Ovary (tissue), 9 donors: ENCODE measurements around the gene SRGAP3. TPM values are rescaled to one million over a fixed set of nuclear protein-coding genes. Genes with fewer than 3 reads are reported as not detected.

ENCODE experiments used
- DNase-seq, 5 donors: peaks; one replicate each; pipeline ENCODE4 v3.0.0-alpha.2; 2019 to 2020
- H3K27ac ChIP-seq, 2 donors: fragments of 200-600 bp; one replicate each; pipeline versions ENCODE4 v1.5.1 to v1.8.0; 2019 to 2022
- H3K27me3 ChIP-seq: fragments of 200-600 bp; one replicate; pipeline ENCODE4 v1.8.0; 2022
- H3K36me3 ChIP-seq: fragments of 200-600 bp; sonication (generic); one replicate; pipeline ENCODE4 v1.5.1; 2019
- H3K4me1 ChIP-seq: one replicate; pipeline ENCODE4 v1.8.1; 2013; ENCODE audit warnings: mild to moderate bottlenecking, moderate library complexity; ENCODE audit not compliant: insufficient read depth
- H3K4me3 ChIP-seq: fragments of 200-600 bp; sonication (generic); one replicate; pipeline ENCODE4 v1.5.1; 2017
- H3K9me3 ChIP-seq, 2 donors: fragments of 200-600 bp in 1 of 2; sonication (generic) in 1 of 2; one replicate each; pipeline versions ENCODE4 v1.5.1 to v1.8.1; 2013 to 2019; ENCODE audit warnings: mild to moderate bottlenecking in 1 of 2, moderate library complexity in 1 of 2
- EP300 ChIP-seq: sonication (generic); formaldehyde crosslinking; IDR thresholded peaks from one replicate; pipeline ENCODE4 v1.6.1; 2017; ENCODE audit warnings: antibody characterized with exemption
- POLR2A ChIP-seq: fragments of 450-650 bp; IDR thresholded peaks from one replicate; pipeline ENCODE4 v1.6.1; 2017; ENCODE audit warnings: antibody characterized with exemption, mild to moderate bottlenecking, moderate library complexity
- WGBS, 3 donors: extraction: QIAGEN DNeasy Blood & Tissue Kit in 1 of 3; methylation state at CpG; one replicate each; pipeline versions ENCODE4 v1.1.5 to v1.1.7; 2013 to 2017; 5-methylcytosine and 5-hydroxymethylcytosine counted together
- intact Hi-C, 4 donors: fragments of 100-400 bp; cut with DNase I; formaldehyde crosslinking; loops; one replicate each; pipeline versions ENCODE4 v1.11.0 to v1.15.1; 2022 to 2023
- polyA plus RNA-seq, 2 donors: library from polyadenylated mRNA; stranded (reverse); fragments of 200-250 nt in 1 of 2; fragments of 350-450 nt in 1 of 2; fragmentation: Illumina TruSeq in 1 of 2; extraction: RNeasy Lipid Tissue Mini Kit (QIAGEN cat#74804) in 1 of 2; gene quantifications; one replicate each; pipeline ENCODE4 v1.2.3, GENCODE V29; 2013 to 2014
- total RNA-seq, 7 donors: library from RNA; depleted of rRNA in 2 of 7; stranded (reverse); fragments of >200 nt in 2 of 7; fragmentation: NEBNext Ultra II Directional in 3 of 7; extraction: Animal tissue kit (Norgen Biotek cat#: 25700) in 3 of 7; gene quantifications; one replicate each; pipeline versions ENCODE4 v1.1.0 to v1.2.4, GENCODE V29; 2016 to 2023
- TF ChIP-seq, protein P1 (sequence below), 3 donors: fragments of 450-650 bp in 2 of 3; fragments of 200-600 bp in 1 of 3; IDR thresholded peaks; one replicate each; pipeline versions ENCODE4 v1.5.1 to v1.8.0; 2016 to 2022; ENCODE audit warnings: antibody characterized with exemption in 3 of 3, mild to moderate bottlenecking in 1 of 3
- donor health status: DM: no; HTN: no; CAD: no; lungs with moderate emphysema.
- donor health status: DM: no; HTN: no; CAD: no.
- donor health status: Bipolar disorder and iron deficiency.
- donor health status: DM: yes; HTN: yes; CAD: no.
- donor health status: DM: no; HTN: no; CAD: no.
- donor health status: DM: yes; HTN: yes; CAD: no.

The SRGAP3 gene
- total and polyA plus RNA-seq, 9 donors, result 2.1 to 36.8 (median 13.1) TPM

- intact Hi-C loops, result no loop called here
- TF ChIP-seq EP300 (no peak), POLR2A (no peak)
- TF ChIP-seq, protein P1, sequence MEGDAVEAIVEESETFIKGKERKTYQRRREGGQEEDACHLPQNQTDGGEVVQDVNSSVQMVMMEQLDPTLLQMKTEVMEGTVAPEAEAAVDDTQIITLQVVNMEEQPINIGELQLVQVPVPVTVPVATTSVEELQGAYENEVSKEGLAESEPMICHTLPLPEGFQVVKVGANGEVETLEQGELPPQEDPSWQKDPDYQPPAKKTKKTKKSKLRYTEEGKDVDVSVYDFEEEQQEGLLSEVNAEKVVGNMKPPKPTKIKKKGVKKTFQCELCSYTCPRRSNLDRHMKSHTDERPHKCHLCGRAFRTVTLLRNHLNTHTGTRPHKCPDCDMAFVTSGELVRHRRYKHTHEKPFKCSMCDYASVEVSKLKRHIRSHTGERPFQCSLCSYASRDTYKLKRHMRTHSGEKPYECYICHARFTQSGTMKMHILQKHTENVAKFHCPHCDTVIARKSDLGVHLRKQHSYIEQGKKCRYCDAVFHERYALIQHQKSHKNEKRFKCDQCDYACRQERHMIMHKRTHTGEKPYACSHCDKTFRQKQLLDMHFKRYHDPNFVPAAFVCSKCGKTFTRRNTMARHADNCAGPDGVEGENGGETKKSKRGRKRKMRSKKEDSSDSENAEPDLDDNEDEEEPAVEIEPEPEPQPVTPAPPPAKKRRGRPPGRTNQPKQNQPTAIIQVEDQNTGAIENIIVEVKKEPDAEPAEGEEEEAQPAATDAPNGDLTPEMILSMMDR (IDR thresholded peaks at IDR 0.05), result no peak
- H3K4me3 ChIP-seq, result no peak overlapping the region
Measured at GRCh38 chr3:9239680-9240079, 9.8 kb downstream of the SRGAP3 start.

DNA sequence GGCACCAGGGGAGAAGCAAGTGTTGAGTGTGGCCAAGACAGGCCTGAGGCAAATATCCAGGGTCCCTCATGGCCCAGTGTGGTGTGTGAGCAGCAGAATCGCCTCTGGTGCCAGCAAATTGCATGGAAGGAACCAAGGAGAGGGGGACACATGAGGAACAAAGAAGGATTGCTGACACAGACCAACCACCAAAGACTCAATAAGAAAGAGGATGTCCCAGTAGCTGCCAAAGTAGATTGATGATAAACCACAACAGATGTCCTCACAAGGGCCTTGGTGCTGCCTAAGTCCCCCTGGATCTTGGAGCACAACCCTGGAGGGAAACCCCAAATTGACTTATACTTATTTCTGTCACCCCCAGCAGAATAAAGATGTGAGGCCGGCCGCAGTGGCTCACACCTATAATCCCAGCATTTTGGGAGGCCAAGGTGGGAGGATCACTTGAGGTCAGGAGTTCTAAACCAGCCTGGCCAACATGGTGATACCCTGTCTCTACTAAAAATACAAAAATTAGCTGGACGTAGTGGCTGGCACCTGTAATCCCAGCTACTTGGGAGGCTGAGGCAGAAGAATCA, 10.6 kb downstream of the SRGAP3 start:
- Histone ChIP-seq H3K27ac (no peak overlapping the region), H3K4me3 (no peak overlapping the region), H3K9me3 (no peaks in the 10 kb centered on the region), H3K4me1 (no peaks in the 10 kb centered on the region), H3K36me3 (no peaks in the 10 kb centered on the region), H3K27me3 (no peaks in the 10 kb centered on the region)
- WGBS, 3 donors, result 87 to 95% (median 94%) methylated on average over 4 of the region's 4 CpGs
- TF ChIP-seq POLR2A (no peak), EP300 (no peak)
- TF ChIP-seq, protein P1 (IDR thresholded peaks at IDR 0.05), result no peak
- intact Hi-C loops, result no loop called here
- no peak for DNase-seq

More at GRCh38 chr3:9239680-9240079, 9.8 kb downstream of the SRGAP3 start:
- no peaks in the 10 kb centered on the region for H3K9me3 ChIP-seq
- no peak for DNase-seq
- no peaks in the 10 kb centered on the region for H3K4me1 ChIP-seq
- no peaks in the 10 kb centered on the region for H3K27me3 ChIP-seq
- WGBS, 3 donors, result 97% methylated on average over 1 of the region's 1 CpG
- no peak overlapping the region for H3K27ac ChIP-seq
- H3K36me3 ChIP-seq, result no peaks in the 10 kb centered on the region

DNA sequence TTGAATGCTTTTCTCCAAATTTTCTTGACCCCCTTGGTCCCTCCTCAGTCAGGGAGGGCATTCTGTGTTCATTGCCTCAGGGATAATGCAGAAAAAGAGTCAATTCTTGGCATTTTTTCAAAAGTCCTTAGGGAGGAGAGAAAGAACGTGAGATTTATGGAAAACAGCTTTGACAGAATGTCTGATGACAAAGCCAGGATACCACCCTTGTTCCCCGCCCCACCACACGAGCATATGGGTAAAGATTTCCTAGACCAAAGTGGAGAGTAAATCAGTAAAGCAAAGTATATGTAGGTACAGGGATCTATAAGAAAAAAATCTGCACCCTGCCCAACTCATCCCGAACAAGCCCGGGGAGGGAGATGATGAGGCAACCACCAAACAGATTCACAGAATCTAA, 11.2 kb downstream of the SRGAP3 start:
- Histone ChIP-seq H3K27ac (no peak overlapping the region), H3K27me3 (no peaks in the 10 kb centered on the region), H3K4me1 (no peaks in the 10 kb centered on the region), H3K36me3 (no peaks in the 10 kb centered on the region), H3K4me3 (no peak overlapping the region), H3K9me3 (no peaks in the 10 kb centered on the region)
- 85 to 90% (median 86%) methylated on average over 5 of the region's 5 CpGs for WGBS, 3 donors
- intact Hi-C loops, result no loop called here
- DNase-seq, result no peak
- TF ChIP-seq, protein P1 (IDR thresholded peaks at IDR 0.05), result no peak
- TF ChIP-seq POLR2A (no peak), EP300 (no peak)

DNA sequence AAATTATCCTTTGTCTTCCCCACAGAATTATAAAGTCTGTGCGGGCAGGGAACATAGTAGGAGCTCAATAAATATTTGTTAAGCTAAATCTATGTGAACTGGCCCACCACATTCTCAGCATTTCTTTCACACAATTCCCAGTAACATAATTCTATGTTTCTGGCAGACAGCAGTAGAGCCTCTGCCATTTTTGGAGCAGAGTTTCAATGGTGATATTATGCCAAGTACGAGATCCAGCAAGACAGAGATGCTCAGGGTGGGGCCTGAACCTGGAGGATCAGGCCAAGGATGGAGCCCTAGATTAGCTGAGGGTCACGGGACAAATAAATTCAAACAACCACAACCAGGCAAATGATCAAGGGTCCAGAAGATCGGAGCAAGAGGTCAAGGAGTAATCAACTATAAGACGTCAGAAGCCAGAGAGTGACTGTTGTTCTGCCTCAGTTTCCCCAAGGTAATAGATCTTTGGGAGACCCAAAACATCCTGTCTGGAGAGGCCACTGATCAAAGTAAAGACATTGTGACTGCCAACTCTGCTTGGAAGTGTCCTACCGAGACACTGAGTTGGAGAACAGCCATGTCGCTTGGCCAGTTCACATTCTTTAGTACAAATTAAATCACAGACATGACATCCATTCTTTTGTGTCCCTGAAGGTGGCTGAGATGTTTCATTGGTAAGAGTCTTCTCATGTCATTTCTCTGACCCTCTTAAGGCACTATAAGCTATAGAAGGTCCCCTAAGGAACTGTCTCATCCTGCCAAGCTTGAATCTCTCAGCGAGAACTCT, 15.4 kb downstream of the SRGAP3 start:
- intact Hi-C loops, result no loop called here
- TF ChIP-seq POLR2A, result no peak
- TF ChIP-seq, protein P1 (IDR thresholded peaks at IDR 0.05), result no peak
- TF ChIP-seq EP300, result no peak

More for the DNA sequence above, 15.4 kb downstream of the SRGAP3 start:
- Histone ChIP-seq H3K4me3 (no peak overlapping the region), H3K9me3 (no peaks in the 10 kb centered on the region), H3K27ac (no peak overlapping the region), H3K4me1 (peaks cover 9% of the 10 kb centered on the region), H3K27me3 (no peaks in the 10 kb centered on the region), H3K36me3 (no peaks in the 10 kb centered on the region)
- no peak for DNase-seq
- WGBS, 3 donors, result 91 to 94% (median 94%) methylated on average over 8 of the region's 8 CpGs
